GM21423 (cell line): ENCODE measurements around the gene SH3BP4.

Experiments
- ATAC-seq: cut with Tn5 transposase; IDR thresholded peaks from one replicate; pipeline ENCODE4 v1.9.1; 2021; ENCODE audit warnings: mild to moderate bottlenecking, moderate library complexity; ENCODE audit not compliant: unreplicated experiment

Gene SH3BP4

DNA sequence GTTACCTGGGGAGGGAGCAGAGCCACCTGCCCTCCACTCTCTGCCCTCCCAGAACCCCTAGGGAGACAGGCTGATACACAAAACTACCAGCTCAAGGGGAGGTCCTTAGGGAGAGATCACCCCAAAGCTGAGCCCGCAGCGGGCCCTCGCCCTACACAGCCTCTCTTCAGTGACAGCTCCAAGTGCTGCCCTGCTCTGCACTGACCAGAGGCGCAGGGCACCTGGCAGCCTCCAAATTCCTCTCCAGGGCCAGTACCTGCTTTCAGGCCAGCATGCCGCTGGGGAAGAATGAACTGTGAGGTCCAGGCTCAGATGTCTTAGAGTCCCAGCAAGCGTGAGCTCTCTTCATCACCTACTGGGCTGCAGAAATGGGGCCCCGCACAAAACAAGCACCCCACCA lies 11.3 kb upstream of the SH3BP4 start:
- no peak for ATAC-seq

DNA sequence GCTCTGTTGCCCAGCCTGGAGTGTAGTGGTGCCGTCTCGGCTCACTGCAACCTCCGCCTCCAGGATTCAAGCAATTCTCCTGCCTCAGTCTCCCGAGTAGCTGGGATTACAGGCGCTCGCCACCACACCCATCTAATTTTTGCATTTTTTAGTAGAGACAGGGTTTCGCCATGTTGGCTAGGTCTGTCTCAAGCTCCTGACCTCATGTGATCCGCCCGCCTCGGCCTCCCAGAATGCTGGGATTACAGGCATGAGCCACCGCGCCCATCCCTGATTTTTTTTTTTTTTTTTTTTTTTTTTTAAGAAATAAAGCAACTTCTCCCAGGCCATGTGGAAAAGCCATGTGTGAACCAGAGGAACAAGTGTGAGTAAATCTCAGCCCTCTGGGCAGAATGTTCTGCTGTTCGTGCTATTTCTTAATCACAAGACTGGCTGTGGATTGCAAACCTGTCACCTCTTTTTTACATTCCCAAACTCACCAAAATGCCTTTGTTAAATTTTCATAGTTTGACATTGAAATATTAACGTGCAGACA lies 6.4 kb upstream of the SH3BP4 start:
- no peak for ATAC-seq

DNA sequence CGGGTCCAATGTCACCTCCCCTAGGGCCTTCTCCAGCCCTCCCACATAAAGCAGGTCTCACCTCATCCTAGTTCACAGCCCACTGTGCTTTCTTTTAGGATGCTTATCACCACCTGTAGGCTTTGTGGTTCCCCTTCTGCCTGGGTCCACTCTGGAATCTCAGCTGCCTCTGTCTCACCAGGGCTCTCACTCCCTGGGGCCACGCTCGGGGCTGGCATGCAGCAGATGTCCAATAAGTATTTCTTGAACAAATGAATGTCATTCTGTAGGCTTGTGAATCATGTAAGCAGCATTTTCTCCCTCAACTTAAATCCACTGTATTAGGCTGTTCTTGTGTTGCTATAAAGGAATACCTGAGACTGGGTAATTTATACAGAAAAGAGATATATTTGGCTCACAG lies 4.3 kb upstream of the SH3BP4 start:
- ATAC-seq, result no peak

DNA sequence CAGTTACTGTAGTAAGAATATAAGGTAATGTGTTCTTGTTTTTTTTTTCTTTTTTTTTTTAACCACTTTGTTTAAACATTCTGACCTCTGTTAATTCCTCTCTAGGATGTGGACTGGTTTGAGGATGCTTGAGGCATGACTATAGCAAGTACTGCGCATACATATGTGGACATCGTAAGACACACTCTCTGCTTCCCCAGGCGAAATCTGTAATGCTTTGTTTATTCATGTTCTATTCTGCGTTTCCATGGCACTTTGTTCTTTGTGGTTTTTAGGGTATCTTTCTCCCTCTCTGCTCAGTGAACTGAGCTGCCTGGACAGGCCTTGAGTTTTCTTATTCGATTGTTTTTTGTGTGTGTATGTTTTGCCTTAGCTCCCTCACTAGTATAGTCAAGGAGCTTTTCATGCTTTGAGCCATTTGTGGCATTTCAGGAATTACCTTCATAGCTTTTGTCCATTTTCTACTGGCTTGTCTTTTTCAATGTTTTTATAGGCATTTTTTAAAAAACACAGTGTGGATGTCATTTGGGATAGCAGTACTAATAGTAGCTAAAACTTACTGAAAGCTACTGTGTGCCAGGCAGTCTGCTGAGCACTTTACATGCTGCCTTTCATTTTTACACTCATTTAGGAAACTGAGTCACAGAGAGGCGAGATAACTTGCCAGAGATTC lies 1.9 kb upstream of the SH3BP4 start:
- no peak for ATAC-seq

DNA sequence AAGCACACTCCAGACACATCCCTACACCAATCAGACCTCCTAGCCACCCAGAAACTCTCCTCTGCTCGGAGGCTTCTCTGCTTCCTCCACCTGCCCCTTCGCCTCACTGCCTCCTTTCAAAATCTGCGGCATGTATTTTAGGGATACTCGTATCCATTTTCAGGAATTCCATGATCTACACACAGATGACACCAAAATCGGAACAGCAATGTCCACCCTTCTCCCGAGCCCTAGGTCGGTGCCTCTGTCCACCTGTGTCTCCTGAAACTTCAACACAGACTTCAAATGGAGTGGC lies 1.4 kb upstream of the SH3BP4 start:
- no peak for ATAC-seq

DNA sequence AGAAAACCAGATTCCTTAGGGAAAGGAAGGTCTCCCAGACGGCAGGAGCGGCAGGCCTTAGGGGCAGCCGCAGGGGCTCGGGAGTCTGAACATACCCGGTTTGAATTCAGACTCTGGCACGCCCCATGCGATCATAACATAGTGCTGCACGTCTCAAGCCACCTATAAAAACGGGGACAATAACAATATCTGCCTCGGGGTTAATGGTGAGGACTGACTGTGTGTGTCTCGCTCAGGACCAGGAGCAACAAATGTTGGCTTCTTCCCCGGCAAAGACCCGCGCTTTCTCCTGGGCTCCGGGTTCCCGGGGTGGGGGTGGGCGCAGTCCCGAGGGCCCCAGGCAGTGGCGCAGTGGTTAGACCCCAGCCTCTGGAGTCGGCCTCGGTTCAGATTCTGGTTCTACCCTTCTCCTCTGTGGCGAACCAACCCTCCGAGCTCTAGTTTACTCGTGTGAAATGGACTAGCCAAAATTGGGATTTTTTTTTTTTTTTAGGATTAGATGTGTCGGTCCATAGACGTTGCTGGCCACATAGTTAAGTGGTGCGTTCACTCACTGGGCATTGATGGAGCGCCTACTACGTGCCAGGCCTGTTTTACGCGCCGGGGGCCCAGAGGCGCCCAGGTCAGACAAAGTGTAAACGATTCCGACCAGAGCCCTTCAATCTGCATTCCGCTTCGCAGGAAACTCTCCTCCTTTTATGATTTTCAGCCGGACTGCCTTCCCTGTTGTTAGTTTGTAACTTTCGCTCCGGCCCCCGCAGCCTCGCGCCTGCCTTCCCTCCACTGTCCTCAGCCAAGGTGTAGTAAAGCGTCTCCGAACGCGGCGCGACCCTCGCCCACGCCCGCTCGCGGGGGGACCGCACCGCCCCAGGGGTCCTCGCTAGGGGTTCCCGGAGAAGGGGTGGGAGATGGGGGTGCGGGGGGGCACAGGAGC lies 820 bp upstream of the SH3BP4 start:
- no peak for ATAC-seq

DNA sequence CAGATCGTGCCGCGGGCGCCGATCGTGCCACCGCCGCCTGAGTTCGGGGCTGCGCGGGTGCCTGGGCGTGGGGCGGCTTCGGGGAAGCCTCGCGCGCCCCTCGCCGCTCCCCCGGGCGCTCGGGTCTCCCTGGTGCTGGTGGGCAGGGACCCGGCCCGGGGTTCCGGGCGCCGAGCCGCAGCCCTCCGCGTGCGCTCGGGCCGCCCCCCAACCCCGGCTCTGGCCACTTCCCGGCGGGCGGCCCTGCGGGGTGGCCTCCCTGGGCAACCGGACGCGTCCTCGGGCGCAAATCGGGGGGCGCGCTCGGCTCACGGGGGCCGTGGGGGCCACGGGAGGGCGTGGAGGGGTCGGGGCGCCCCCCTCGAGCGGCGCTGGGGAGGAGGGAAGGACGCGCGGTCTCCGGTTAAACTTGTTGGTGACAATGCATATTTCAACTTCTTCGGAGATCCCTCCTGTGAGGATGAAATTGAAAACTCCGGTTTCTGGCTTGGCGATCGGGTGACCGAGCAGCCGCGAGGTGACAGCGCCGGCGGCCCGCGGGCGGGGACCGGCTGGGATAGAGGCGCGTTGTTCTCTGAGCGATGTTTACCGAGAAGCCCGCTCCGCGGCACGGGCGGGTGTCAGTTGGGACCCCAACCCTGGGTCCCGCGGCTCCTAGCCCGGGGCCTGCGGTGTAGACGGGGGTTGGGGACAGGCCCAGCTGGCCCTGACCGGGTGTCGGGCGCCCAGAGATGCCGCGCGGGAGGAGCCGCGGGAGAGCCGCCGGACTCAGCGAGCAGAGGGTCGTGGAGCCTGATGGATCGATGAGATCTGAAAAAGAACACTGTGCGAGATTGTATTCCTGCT lies 676 bp downstream of the SH3BP4 start:
- ATAC-seq, result no peak

DNA sequence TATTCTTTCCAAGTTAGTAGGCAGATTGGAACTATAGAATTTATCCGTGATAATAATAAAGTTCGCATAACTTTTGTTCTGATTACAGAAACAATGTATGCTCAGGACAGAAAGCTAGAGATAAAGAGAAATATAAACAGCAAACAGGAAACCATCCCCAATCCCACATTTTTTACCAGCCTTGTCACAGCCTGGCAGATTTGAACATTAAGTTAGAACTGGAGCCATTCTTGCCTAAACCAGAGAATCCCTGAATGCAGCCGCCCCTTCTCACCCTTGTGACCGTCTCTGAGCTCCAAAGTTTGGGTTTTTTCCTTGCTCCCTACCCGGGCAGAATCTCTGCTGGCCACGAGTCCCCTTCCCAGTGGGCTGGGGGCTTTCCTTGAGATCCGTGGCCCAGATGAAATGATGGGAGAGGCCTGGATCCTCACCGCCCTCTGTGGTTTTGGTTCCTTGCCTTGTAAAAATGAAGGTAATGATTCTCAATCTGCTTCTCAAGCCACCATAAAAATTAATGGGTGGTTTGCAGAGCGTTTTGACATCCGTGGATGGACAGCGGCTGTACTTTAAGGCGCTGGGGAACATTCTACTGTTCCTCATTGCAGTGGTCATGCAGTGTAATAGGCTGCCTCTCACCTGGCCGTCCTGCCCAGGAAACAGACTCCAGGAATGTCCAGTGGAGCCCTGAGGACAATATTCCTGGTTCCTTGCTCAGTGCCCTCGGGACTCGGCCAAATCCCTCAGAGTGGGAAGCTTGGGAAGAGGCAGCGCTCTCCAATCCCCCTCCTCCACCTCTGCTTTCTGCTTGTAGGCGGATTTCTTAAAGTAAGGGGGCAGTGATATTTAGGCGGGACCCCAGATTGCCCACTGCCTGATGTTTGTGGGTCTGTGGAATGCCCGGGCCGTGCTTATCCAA lies 1.6 kb downstream of the SH3BP4 start:
- no peak for ATAC-seq

DNA sequence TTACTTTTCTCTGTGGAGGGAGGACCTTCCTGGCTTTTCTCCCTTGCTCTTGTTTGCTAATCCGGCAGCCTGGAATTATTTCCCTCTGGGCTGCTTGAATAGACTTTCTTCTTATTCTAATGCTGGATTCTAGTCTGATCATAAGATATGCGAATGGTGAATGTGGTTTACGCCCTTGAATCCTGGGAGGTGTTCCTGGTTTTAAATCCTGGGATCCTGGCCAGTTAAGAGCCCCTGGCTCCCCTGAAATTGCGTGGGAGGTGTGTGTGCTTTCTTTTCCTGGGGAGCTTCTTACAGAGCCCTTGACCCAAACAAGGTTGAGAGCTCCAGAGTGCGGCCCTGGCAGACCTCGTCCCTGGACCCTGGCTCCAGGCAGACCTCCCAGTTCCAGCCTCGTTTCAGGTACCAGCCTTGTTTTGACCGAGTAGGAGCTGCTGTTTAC lies 2.8 kb downstream of the SH3BP4 start:
- ATAC-seq, result no peak

DNA sequence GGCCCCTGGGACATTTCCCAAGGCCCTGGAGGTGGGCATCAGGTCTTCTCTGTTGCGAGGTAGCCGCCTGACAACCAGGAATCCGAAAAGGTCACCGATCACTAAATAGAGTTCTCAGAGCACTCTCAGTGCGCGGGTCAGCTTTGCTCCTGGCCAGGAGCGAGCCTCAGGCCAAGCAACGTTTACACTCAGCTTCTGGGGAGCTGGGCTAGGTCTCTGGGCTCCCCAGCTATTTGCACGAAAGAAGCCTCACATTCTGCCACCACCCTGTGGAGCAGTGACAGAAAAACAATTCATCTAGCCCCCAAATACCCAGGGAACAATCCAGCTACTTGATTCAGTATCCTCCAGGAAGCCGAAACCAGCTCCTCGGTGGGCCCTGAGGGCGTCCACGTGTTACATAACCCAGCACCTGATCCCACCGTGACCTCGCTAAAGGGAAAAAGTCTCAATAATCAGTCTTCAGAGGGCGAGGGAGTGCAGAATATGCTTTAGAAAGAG lies 3.3 kb downstream of the SH3BP4 start:
- no peak for ATAC-seq

DNA sequence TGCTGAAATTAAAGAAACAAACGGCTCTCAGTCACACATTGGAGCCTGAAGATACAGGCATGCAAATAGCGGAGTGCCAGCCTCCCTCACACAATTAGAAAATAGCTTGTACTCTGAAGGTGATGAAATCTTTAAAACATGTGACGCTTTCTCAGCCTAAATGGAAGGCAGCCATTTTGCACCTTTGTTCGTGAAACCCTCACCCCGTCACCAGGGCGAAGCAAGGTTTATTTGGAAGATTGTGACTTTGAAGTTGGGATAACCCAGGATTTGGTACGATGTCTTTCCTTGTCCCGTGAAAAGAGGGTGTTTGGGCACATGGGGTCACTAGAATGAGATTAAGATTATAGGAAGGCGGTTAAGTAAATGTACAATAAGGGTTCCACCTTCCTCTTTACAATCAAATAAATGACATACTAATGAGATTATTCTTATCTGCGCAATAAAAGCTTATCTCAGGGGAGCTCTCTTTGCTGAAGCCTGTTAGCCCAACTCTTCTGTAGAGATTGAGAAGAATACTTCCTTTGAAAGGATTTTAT lies 4.2 kb downstream of the SH3BP4 start:
- ATAC-seq, result no peak

DNA sequence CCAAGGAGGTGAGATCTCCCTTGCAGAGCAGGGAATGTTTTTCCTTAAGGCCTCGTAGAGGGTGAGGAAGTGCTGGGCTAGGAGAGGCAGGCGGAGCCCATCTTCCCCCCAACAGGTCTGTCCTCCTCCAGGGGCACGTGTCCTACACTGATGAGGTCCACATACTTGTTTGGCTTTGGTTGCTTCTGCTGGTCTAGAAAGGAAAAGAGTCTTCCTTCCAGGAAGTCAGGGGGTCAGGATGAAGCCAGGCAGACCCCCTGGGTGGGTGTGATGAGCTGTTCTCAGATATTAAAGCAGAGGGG lies 6.0 kb downstream of the SH3BP4 start:
- no peak for ATAC-seq

DNA sequence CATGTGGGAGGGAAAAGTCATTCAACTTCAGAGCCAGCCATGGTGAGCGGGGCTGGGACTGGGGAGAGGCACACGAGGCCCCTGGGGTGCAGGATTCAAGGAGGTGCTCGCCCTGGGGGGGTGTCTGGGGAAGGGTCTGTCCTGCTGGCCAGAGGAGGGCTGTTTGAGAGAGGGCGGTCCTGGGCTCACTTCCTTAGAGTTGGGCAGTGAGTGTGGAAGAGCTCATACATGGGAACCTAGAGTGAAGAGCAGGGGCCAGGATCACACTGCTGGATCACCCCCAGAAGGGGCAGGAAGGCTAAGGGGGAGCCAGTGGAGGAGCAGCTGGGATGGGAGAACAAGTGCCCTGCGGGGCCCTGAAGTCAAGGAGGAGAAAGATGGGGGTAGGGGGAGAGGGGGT lies 6.5 kb downstream of the SH3BP4 start:
- ATAC-seq, result no peak

DNA sequence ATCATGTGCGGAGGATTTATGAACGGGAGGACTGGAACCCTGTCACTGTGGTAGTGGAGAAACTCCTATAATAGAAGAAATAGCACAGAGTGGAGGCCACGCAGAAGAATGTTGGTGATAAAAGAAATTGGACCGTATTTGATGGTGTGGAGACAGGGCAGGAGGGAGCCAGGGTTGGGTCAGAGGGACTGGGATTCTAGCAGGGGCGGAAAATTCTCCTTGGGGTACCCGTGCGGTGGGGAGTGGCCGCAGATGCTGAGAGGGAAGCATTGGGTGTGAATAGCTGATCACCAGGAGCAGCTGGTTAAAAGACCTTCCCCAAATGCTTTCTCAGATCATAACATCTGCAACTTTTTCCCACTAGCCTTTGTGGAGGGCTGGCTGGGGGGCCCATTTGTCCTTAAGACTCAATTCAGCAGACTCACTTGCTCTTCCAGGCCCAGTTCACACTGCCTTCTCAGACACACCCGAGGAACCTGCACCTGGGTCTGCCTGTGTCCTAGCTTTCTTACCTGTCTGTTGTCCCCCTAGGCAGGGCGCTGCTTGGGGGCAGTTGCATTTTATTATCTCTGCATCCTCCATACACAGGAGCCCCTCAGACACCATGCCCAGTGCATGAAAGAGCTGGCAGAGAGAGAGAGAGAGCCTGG lies 7.1 kb downstream of the SH3BP4 start:
- no peak for ATAC-seq

DNA sequence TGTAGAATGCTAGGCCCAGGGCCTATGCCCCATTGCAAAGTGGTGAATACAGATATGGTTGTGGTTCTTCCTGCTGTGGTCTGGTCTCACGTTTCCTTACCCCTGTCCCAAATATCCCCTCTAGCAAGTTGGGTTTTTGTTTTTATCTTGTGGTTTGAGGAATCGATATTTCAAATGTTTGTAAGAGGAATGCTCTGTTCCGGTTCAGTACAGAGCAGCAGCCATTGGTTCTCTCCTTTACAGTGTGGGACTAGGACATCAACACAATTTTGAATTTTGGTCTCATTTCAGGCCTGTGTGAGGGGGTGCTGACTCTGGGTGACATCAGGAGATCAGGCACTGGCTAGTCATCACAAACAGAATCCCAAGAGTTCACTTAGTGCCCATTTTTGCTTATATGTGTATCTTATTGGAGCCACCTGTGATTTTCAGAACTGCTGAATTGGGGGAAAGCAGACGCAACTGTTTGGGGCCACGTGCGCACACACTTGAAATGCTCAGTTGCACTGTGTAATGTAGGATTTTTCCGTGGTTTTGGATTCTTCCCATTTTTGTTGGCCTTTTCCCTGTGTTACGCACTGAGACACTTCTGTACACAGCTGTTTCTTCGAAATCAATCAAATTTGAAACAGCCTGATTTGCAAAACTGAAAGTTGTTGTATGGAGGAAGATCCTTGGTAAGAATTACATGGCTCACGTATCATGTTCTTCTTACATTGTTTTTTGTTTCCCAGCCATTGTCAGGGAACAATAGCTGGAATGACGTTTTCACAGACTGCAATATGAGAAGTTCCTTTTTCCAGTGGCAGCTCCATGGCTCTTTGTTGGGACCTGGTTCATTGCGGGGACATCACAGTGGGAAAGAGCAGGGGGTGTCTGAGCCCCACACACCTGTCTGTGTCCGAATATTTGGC lies 8.6 kb downstream of the SH3BP4 start:
- no peak for ATAC-seq

DNA sequence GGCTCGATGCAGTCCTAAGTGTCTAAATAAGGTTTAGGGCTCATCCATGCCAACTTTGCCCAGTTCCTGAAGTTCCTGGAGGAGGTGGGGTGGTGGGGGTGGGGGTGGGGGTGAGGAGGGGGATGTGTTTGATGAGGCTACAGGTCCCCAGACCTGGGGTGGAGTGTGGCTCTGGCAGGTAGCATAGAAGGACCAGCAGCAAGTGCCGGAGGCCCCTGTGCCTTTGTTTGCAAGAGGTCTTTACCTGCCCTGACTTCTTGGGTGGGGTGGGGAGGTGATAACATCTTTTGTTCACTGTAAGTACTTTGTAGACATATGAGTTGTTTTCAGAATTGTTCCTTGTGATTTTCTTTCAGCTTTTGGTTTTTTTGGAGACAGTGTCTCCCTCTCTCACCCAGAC lies 10.0 kb downstream of the SH3BP4 start:
- no peak for ATAC-seq

DNA sequence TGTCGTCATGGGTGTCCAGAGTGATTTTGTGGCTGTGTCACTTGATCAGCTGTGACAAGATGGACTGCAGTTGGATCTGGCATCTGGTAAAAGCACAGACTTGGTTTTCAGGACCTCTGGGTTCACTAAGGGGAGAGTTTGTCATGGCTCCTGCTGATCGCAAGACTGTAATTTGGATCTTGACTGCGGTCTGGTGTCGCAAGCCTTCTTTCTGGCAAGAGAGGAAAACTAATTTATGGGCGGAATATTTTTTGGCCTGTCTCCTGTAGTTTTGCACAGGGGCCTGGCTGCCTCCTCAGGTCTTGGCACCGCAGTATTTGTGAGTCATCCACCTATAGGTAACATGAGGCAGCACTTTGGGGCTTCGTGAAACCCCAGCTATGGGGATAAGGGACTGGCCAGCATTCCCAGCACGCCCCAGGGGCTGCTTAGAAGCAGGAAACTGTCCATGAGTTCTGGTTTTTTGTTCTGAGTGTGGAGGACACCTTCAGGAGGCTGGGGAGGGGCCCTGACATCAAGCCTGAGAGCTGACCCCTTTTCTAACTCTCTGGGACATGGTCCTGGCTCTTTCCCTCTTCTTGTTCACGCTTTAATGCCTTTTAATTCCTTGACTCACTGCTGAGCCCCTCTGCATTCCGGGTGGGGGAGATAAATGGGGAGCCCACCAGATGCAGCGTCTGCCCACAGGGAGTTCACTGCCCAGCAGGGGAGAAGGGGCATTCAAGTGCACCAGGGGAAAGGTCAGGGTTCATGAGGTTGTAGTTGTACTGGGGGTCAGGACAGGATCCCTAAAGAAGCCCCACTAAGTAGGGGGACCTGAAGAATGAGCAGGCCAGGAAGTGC lies 12.2 kb downstream of the SH3BP4 start:
- ATAC-seq, result no peak
